Measurements from ENCODE around the gene CACNB2. TPM values are rescaled to one million over a fixed set of nuclear protein-coding genes. Genes with fewer than 3 reads are reported as not detected.

CACNB2 gene
- polyA plus RNA-seq, 1 of the 3 experiments (the other 2 are of a cell fraction): 0.74 TPM

DNA sequence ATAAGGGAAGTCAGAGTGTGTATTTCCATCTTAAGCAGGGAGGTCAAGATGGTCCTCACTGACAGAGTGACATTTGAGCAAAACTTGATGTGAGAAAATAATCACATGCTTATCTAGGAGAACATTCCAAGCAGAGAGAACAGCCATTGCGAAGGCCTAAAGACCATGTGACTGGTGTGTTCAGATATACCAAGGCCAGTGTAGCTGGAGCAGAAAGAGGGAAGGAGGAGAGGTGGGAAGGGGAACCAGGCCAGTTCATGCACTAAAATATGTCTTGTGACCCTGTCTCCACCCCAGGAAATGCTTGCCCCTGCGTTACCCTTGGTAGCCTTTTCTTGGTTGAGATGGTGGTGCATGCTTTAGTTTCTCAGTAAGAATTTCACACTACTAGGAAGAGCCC, 77.4 kb downstream of the CACNB2 start:
- Histone ChIP-seq H3K9ac (no peak overlapping the region), H3K27me3 (ENCODE audit: insufficient read depth) (no peaks in the 10 kb centered on the region; the same call in 1 of the 2 replicates), H4K20me1 (ENCODE audit: insufficient read depth) (no peaks in the 10 kb centered on the region), H2AFZ (ENCODE audit: low read depth) (no peak overlapping the region), H3F3A (replicated peaks; ENCODE audit: insufficient read depth) (no peaks in the 10 kb centered on the region), H3K9me2 (no peaks in the 10 kb centered on the region), H3K79me2 (ENCODE audit: insufficient read depth) (no peaks in the 10 kb centered on the region), H3K36me3 (replicated peaks in 1 of 2; ENCODE audit: control insufficient read depth in 1 of 2, insufficient read depth in 2 of 2, low read length in 1 of 2) (no peaks in the 10 kb centered on the region), H3K4me3 (ENCODE audit: low read depth in 2 of 2, low read length in 1 of 2) (no peak overlapping the region), H3K4me1 (ENCODE audit: control insufficient read depth in 1 of 2, insufficient read depth in 2 of 2, low read depth in 1 of 2, low read length in 1 of 2) (no peaks in the 10 kb centered on the region; a peak in 1 of 4 replicates), H3K4me2 (no peak overlapping the region), H3K9me3 (no peaks in the 10 kb centered on the region), H3K27ac (ENCODE audit: low read depth in 2 of 2, low read length in 1 of 2) (no peak overlapping the region)
- TF ChIP-seq, protein P1, sequence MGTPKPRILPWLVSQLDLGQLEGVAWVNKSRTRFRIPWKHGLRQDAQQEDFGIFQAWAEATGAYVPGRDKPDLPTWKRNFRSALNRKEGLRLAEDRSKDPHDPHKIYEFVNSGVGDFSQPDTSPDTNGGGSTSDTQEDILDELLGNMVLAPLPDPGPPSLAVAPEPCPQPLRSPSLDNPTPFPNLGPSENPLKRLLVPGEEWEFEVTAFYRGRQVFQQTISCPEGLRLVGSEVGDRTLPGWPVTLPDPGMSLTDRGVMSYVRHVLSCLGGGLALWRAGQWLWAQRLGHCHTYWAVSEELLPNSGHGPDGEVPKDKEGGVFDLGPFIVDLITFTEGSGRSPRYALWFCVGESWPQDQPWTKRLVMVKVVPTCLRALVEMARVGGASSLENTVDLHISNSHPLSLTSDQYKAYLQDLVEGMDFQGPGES (IDR thresholded peaks at IDR 0.05; ENCODE audit: low read depth, low read length): no peak
- no peak for TF ChIP-seq POLR2AphosphoS5 (IDR thresholded peaks at IDR 0.05; ENCODE audit: low read depth, low read length)
- TF ChIP-seq, protein P2, sequence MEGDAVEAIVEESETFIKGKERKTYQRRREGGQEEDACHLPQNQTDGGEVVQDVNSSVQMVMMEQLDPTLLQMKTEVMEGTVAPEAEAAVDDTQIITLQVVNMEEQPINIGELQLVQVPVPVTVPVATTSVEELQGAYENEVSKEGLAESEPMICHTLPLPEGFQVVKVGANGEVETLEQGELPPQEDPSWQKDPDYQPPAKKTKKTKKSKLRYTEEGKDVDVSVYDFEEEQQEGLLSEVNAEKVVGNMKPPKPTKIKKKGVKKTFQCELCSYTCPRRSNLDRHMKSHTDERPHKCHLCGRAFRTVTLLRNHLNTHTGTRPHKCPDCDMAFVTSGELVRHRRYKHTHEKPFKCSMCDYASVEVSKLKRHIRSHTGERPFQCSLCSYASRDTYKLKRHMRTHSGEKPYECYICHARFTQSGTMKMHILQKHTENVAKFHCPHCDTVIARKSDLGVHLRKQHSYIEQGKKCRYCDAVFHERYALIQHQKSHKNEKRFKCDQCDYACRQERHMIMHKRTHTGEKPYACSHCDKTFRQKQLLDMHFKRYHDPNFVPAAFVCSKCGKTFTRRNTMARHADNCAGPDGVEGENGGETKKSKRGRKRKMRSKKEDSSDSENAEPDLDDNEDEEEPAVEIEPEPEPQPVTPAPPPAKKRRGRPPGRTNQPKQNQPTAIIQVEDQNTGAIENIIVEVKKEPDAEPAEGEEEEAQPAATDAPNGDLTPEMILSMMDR (IDR thresholded peaks at IDR 0.05): no peak
- TF ChIP-seq JUND (IDR thresholded peaks at IDR 0.05): no peak
- TF ChIP-seq MXI1 (IDR thresholded peaks at IDR 0.05; ENCODE audit: low read depth, low read length): no peak
- TF ChIP-seq, protein P3, sequence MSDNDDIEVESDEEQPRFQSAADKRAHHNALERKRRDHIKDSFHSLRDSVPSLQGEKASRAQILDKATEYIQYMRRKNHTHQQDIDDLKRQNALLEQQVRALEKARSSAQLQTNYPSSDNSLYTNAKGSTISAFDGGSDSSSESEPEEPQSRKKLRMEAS (IDR thresholded peaks at IDR 0.05; ENCODE audit: low read depth): no peak
- TF ChIP-seq, protein P4, sequence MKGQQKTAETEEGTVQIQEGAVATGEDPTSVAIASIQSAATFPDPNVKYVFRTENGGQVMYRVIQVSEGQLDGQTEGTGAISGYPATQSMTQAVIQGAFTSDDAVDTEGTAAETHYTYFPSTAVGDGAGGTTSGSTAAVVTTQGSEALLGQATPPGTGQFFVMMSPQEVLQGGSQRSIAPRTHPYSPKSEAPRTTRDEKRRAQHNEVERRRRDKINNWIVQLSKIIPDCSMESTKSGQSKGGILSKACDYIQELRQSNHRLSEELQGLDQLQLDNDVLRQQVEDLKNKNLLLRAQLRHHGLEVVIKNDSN (IDR thresholded peaks at IDR 0.05; ENCODE audit: borderline replicate concordance, low read depth): no peak
- TF ChIP-seq FOSL2 (IDR thresholded peaks at IDR 0.05; ENCODE audit: borderline replicate concordance, low read depth): no peak
- no peak for TF ChIP-seq RXRA (IDR thresholded peaks at IDR 0.05; ENCODE audit: borderline replicate concordance, low read depth)
- no peak for TF ChIP-seq EP300 (IDR thresholded peaks at IDR 0.05; ENCODE audit: borderline replicate concordance in 1 of 2, low read depth in 1 of 2, low read length in 1 of 2)
- TF ChIP-seq GABPA (IDR thresholded peaks at IDR 0.05; ENCODE audit: low read depth): no peak
- TF ChIP-seq TEAD4 (IDR thresholded peaks at IDR 0.05; ENCODE audit: borderline replicate concordance, insufficient read depth): no peak
- no peak for TF ChIP-seq FOXJ3 (CRISPR knock-in tag; IDR thresholded peaks at IDR 0.05)
- no peak for TF ChIP-seq SMC3 (IDR thresholded peaks at IDR 0.05; ENCODE audit: low read depth, low read length)
- TF ChIP-seq RFX5 (IDR thresholded peaks at IDR 0.05; ENCODE audit: low read length): no peak
- ChIA-PET CTCF (interaction anchor here (1.5 to 3.8 kb wide), 10 partner anchors 10 to 370 kb away, joined by 5 to 114 read pairs (median 11); partner anchors contain the start of gene CACNB2), POLR2A (no interaction called here)
- 78% methylated on average over 2 of the region's 2 CpGs for WGBS (ENCODE audit: low lambda C conversion rate)
- no peak for DNase-seq
